Measurements from ENCODE around the gene TLE4.
"Not testable (repeated sequence)": the region's sequence is repeated elsewhere in the genome, so short reads cannot be mapped to it uniquely, and the experiment has no call there.

The TLE4 gene

DNA sequence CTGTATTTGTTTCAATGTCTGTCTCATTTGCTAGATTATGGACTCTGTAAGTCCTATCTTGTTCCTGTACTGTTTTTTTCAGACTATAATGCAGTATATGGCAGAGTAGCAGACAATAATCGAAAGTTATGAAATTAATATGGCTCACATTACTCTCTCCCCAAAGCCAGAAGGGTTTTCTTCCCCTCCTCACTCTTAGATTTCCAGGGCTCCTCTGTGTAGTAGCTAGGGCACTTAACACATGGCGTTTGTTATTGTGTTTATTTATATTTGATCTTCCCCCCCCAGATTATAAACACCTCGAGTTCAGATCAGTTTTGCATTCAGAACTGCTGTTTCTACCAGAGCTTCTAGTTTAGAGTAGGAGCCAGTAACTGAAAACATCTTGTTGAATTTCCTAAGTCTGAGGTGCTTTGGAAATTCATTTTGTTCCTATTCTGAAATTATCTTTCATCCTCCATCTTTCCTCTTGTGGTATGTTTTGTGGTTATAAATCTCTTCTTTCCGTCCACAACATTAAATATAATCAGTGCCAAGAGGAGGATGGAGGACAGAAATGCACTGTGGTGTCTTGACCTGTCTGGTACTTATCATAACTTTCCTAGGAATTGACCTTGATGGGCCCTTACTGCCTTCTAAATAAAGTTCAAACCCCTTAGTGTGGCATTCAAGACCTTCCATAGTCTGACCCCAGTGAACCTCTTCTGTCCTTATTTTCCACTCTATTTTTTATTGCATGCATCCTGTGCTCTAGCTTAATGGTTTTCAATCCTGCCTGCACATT, 27.0 kb downstream of the TLE4 start:
- H3K4me3 ChIP-seq (ENCODE audit: low read depth, low read length): no peak overlapping the region

DNA sequence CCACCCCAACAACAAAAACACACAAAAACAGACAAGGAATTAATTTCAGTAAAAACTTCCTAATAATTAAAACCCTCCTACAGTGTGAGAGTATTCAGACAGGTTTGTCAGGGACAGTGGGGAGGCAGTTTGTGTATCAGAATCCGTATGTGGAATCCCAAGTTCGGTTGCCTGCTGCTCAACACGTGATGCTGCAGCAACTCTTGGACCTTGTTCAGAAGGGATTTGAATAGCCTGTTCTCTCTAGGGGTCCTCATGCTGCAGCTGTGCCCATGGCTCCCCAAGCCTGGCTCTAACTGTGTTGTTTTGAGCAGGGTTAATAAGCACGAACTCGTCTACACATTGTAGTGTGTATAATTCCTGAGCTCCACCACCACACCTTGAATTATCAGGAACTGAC, 28.7 kb downstream of the TLE4 start:
- no peak overlapping the region for H3K4me3 ChIP-seq (ENCODE audit: low read depth, low read length)

DNA sequence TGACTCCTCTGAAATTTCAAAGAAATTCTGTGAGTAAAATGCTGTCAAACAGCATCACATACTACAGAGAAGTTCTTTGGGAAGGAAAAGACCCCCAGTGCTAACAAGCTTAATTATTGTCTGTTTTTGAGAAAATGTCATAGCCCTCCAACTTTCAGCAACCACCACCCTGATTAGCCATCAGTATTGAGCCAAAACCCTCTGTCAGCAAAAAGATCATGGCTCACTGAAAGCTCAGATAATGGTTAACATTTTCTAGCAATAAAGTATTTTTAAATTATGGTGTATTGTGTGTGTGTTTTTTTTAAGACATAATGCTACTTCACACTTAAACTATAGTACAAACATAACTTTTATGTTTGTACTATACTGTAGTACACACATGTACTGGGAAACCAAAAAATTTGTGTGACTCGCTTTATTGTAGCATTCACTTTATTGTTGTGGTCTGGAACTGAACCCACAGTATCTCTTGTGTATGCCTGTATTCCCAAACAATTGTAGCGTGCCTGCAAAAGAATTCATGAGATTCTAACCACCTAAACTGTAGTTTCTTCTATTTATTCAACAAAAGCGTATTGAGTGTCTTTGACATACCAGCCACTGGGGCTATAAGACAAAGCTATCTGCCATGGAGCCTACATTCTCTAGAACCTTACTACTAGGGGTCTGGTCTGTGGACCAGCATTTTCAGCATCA, 31.6 kb downstream of the TLE4 start:
- H3K4me3 ChIP-seq (ENCODE audit: low read depth, low read length): no peak overlapping the region

DNA sequence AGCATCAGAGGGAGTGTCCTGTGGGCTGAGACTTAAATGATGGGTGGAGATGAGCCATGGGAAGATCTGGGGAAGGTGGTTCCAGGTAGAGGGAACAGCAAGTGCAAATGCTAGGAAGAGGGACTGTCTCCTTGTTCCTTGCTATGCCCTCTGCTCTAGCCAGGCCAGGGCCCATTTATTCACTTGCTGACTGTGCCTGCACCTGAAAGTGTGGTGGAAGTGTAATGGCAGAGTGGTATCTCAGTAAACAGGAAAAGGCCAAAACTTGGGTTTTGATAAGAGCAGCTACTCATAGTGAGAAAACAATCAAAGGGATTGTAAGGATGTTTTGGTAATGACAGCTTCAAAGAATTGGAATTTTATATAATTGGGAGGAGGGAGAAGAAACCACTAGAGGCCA, 32.4 kb downstream of the TLE4 start:
- no peak overlapping the region for H3K4me3 ChIP-seq (ENCODE audit: low read depth, low read length)

DNA sequence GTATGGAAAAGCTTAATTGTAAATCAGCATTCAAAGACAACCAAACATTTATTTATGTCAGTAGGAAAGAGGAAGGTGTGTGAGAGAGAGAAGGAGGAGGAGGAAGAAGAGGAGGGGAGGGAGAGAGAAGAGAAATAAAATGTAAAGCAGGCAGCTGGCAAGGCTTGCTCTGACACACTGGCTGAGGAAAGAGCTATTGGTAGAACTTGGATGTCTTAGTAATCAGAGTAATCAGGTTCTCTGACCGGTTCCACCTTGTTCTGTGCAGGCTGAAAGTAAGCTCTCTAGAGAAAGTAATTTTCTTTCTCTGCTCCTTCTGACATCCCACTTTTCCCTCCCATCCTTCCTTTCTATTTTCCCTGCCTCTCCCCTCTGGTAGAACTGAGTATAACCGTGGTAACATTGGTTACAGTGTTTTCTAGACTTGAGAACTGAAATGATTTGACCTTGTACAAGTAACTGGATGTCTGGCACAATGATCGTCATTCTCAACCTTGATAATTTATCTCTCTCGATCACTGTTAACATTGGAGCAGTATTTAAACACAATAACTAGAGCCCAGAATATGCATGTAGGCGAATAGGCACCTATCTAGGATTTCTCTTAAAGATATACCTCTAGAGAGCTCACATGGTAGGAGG, 33.3 kb downstream of the TLE4 start:
- H3K4me3 ChIP-seq (ENCODE audit: low read depth, low read length): no peak overlapping the region

DNA sequence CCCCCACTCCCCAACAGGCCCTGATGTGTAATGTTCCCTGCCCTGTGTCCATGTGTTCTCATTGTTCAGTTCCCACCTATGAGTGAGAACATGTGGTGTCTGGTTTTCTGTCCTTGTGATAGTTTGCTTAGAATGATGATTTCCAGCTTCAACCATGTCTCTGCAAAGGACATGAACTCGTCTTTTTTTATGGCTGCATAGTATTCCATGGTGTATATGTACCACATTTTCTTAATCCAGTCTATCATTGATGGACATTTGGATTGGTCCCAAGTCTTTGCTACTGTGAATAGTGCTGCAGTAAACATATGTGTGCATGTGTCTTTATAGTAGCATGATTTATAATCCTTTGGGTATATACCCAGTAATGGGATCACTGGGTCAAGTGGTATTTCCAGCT, 34.8 kb downstream of the TLE4 start:
- H3K4me3 ChIP-seq (ENCODE audit: low read depth, low read length): not testable (repeated sequence)

DNA sequence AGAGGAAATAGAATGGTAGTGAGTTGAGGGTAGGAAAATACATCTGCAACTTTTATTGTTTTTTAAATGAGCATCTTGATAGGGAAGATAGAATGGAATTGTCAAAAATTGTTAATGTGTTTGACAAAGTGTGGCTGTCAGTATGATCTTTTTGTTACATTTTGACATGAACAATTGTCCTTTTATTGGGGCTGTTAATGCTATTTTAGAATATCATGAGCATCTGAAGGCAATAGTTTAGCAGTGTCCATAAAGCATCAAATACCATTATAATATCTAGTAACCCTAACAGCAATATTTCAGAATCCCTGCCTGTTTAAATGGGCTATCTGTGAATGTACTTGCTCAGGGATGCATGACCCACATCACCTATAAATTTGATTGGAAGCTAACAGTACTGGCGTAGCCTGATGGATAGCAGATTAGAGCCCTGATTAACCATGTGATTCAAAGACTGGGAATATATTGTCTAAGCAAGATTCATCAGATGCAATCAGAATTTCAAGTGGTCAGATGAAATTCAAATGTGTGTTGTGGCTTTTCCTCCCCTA, 37.8 kb downstream of the TLE4 start:
- H3K4me3 ChIP-seq (ENCODE audit: low read depth, low read length): no peak overlapping the region

DNA sequence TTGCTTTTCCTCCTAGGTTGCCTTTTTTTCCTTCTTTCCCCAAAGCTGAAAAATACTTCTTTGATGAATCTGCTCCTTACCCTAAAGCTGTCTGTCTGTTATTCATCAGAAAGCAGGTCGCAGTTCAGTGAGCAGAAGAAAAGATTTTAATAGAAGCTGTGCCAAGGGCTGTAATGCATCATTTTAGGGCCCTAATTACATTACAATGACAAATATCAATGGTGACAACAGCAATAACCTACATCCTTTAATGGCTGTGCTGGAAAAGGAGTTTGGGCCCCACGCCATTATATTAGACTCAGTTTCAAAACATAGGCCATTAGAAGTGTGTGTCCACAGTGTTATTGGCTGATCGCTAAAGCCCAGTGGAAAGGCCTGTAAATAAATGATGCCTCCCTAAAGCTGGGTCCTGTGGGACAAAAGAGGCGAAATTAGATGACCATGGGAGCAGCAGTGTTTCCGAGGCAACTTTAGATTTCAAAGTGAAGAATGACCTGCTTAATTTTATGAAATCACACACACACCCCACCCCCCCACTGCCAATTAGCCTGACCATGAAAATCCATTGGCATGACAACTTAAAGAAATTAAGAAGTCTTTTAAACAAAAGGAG, 38.4 kb downstream of the TLE4 start:
- H3K4me3 ChIP-seq (ENCODE audit: low read depth, low read length): no peak overlapping the region

DNA sequence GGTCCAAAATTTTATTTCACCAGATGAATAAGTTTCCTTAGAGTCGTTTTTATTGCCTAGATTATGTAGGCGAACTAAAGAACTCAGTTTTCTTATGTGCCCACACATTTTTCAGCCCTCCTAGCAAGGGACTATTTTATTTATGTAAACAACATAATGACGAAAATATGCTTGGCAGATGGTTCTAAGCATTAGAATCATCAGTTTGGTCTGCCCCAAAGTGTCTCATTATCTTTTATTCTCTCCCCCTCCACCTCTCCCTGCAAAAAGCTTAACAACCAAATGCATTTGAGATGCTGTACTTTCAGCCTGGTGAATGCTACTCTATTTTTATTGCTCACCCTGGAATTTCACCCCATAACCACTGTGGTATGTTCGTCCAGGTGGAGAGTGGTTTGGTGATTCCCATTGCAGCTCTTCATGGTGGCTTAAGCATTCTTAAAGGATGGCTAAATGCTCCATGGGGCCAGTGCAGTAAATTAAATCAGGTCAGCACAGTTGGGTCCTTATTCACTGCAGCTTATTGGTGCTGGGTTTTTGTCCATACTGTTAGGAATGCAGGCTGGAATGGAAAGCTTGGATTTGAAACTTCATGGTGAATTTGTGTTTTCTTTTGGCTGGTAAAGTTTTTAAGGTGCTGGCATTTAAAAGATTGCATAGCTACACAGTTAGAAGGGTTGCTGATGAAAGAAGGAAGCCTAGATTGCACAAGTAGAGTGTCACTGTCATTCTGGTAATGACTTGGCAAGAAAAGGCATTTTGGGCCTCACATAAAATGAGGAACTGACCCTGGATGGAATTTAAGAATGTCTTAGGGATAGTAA, 39.2 kb downstream of the TLE4 start:
- H3K4me3 ChIP-seq (ENCODE audit: low read depth, low read length): no peak overlapping the region

DNA sequence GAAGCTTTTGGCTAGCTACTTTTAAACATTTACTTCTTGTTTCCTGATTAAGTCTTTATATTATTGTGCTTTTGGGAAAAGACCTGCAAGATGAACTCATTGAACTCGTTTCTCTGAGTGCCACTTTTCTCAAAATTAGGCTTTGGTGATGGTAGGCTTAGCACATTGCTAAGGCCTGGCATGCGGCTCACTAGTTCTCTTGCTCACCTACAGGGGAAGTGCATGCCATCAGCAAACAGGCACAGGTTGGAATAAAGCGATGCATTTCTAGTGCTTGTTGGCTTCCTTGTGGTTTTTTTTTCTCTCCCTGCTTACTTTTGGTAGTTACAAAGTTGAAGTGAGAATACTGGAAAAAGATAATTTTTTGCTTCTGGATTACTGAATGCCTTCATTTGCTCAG, 41.4 kb downstream of the TLE4 start:
- H3K4me3 ChIP-seq (ENCODE audit: low read depth, low read length): no peak overlapping the region

DNA sequence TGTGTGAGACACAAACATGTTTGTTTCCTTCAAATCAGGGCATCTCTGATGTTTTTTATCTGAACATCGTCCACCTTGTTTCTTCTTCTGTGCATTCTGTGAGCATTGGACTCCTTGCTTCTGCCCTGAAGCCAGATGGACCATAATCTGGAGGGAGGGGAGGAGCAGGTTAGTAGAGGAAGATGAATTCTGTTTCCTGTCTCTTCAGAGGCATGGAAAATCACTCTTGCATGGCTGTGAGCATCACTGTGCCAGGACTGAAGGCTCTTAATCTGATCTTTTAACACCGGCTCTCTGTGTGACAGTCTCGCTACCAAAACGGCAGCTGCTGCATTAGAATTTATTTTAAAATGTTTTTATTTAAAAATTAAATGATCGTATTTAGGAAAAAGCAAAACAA, 43.3 kb downstream of the TLE4 start:
- no peak overlapping the region for H3K4me3 ChIP-seq (ENCODE audit: low read depth, low read length)

DNA sequence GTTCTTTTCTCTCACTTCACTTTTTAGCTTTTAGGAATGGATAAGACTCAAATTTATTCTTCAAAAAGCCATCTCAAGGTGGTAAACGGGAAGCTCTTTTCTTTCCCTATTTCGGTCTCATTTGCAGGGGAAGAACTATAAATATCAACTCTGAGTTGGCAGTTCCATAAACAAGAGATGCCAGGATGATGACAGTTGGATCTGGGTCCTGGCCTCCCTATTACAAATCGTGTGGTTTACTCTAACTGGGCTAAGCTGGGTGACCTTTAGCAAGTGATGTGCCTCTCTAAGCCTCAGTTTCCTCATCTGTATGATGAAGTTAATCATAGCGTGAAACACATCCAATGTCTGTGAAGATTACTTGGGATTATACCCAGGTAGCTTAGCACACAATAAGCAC, 44.2 kb downstream of the TLE4 start:
- H3K4me3 ChIP-seq (ENCODE audit: low read depth, low read length): no peak overlapping the region

DNA sequence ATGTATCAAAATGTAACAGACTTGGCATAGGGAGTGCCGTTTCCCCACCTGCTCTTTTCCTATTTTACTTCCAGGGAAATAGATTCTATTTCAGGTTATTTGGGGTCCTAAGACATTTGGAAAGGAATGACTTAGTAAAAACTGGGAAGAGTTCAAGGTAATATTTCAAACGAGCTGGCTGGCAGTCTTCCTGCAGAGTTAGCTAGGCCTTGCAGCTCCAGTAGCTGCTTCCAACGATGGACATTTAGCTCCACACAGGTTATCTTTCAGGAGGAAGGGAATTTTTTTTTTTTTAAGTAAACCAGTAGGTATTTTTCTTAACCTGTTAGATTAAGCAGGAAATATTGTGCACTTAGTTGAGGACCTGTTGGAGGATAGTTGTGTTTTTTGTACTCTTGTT, 45.2 kb downstream of the TLE4 start:
- H3K4me3 ChIP-seq (ENCODE audit: low read depth, low read length): no peak overlapping the region

DNA sequence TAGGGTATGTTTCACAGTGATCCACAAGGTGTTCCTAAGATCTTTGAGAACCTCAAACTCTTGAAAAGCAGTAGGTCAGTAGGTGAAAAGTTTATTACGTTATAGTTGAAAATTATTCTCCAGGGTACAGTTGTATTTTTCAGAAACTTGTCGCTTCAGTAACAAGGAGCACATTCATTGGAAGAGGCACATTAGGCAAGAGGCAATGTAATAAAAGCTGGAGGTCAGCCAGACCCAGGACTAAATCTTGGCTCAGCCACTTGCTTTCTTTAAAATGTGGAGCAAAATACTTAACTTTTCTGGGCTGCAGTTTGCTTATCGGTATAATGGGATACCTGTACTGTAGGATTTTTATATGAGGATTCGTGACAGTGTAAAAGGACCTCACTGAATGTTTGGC, 45.6 kb downstream of the TLE4 start:
- H3K4me3 ChIP-seq (ENCODE audit: low read depth, low read length): no peak overlapping the region

DNA sequence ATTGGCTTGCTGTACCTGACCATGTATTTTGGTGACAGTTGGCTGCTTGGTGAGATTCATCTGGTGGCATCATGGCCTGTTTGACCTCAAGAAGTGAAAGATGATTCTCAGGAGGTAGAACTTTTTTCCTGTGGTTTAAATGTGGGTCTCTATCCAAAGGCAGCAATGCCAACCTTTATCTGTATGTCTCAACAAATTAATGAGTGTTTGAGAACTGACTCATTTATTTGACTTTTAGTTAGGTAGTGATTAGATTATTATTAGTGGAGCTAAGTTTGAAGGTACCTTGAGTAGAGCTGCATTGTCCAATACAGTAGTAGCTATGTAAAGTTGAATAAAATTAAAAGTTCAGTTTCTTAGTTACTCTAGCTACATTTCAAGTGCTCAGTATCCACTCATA, 48.2 kb downstream of the TLE4 start:
- no peak overlapping the region for H3K4me3 ChIP-seq (ENCODE audit: low read depth, low read length)

DNA sequence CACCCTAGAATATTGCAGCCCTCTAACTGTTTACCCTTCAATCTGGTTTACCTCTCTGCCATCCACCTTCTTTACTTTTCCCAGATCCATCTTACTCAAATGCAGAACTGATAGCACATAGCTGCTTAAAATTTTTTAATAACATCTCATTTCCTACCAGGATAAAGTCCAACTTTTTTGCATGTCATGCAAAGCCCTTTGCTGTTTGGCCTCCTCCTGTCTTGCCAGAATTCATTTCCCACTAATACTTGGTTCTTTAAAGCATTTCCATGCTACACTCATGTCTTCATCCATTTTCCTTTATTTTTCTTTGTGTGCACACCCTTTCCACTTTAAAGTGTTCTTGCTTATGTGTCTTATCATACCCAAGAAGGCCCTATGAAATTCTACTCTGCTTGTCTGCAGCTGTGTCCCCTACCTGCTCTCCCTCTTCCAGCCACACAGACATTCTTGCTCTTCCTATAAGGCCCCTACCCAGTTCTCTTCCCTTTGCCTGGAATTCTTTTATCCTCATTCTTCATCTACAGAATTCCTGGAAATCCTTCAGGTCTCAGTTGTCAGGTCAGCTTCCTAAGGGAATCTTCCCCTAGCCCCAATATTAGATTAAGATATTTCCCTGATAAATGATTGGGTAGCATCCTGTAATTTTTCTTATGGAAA, 50.3 kb downstream of the TLE4 start:
- H3K4me3 ChIP-seq (ENCODE audit: low read depth, low read length): no peak overlapping the region

DNA sequence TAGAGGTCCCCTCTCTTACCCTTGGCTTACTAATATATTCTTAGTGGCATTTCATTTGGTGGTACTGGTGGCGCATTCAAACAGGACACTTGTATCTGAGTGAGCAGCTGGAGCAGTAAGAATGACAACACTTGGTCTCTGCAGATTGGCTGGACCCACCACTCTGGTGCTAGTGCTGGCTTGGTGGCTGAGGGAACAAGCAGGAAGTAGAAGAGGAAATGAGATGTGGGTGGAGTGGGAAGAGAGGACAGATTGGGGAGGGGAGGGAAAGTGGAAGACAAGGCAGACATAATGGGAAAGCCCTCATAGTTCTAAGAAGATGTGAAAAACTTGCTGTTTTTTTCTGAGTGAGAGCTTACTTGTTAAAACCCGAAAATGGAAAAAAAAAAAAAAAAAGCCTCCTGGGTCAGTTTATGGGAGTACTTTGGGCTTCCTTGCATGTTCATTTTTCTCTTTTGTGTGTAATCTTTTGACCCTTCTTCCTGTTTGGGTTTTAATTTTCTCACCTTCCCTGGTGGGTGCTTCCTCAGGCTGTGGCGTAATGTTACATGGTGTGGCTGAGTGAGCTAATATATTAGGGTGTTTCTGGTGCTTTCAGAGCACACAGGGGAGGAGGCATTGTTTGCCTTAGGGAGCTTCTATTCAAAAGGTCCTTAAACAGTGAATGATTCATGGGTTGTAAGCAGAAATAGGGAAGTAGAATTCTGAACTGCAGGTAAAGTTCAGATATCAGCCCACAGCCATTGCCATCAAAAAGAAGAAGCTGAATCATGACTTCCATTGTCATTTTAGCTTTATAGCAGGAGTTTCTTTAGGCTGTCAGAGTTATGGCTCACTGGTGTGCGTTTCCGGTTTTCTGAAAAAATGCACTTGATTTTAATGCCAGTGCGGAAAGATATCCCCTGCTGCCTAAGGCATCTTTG, 52.3 kb downstream of the TLE4 start:
- H3K4me3 ChIP-seq (ENCODE audit: low read depth, low read length): no peak overlapping the region

DNA sequence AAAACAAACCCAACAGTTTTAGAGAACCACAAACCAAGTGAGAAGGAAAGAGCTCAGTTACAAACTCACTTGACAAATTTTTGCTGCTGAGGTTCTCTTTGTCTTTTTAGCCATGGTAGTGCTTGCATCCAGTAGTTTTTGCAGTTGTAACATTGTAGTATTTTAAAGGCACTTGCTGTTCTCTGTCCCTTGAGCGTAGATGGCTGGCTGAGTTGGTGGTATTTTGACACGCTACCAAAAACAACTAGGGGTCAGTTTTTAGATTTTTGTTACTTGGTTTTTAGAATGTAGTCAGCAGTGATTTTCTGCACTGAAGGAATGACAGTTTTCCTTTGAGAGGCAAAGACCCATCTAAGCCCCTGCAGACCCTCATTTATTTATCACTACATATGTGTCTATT, 58.0 kb downstream of the TLE4 start:
- no peak overlapping the region for H3K4me3 ChIP-seq (ENCODE audit: low read depth, low read length)

All from iPS-11a (cell line).